GM12865 (cell line): ENCODE results near the gene STARD10.

Experiments used
- DNase-seq: peaks from one replicate; pipeline ENCODE4 v3.0.0; 2010; ENCODE audit warnings: low read depth
- H3K4me3 ChIP-seq: 2 replicates; pipeline ENCODE4 v1.5.1; 2011; ENCODE audit warnings: mild to moderate bottlenecking, low read depth, low read length, control low read depth
- TF ChIP-seq, protein P1 (sequence below): IDR thresholded peaks from 2 replicates; pipeline ENCODE4 v1.5.1; 2011; ENCODE audit warnings: low read length, control low read depth, low read depth, inconsistent platforms; ENCODE audit not compliant: insufficient read depth; ENCODE audit errors: missing control alignments

The STARD10 gene

DNA sequence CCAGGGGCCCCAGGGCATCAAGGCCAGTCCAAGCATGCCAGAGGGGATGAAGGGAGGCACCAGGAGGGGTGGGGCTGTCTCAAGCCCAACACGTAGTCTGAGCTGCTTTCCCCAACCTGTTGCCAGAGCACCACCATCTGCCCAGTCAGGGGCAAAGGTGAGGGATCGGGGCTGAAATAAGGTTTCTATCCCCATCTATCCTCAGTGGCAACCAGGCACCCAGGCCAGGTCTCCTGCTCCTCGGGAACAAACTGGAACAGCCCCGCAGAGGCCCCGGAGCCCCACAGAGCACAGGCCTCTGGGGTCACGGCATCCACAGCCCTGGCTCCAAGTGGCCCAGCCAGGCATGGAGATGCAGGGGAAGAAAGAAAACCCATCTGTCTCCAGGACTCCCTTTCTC is 19.3 kb downstream of the STARD10 start:
- TF ChIP-seq, protein P1, sequence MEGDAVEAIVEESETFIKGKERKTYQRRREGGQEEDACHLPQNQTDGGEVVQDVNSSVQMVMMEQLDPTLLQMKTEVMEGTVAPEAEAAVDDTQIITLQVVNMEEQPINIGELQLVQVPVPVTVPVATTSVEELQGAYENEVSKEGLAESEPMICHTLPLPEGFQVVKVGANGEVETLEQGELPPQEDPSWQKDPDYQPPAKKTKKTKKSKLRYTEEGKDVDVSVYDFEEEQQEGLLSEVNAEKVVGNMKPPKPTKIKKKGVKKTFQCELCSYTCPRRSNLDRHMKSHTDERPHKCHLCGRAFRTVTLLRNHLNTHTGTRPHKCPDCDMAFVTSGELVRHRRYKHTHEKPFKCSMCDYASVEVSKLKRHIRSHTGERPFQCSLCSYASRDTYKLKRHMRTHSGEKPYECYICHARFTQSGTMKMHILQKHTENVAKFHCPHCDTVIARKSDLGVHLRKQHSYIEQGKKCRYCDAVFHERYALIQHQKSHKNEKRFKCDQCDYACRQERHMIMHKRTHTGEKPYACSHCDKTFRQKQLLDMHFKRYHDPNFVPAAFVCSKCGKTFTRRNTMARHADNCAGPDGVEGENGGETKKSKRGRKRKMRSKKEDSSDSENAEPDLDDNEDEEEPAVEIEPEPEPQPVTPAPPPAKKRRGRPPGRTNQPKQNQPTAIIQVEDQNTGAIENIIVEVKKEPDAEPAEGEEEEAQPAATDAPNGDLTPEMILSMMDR: no peak
- H3K4me3 ChIP-seq: no peak overlapping the region
- DNase-seq: no peak

DNA sequence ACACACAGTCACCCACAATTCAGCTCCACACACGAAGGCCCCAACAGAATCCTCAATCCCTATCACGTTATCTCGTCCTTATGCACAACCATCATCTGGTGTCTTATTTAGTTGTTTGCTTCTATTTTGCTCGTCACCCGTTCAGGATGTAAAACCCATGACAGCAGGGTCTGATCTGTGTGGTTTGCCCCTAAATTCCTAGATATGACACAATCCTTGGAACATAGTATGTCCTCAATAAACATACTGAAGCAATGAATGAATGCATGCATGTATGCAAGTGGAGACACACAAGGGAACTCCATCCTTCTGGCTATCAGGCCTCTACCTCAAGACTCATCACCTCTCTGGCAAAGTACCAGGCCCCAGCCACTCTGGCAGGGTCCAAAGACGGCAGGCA is 20.2 kb downstream of the STARD10 start:
- DNase-seq: no peak
- TF ChIP-seq, protein P1: no peak
- no peak overlapping the region for H3K4me3 ChIP-seq

DNA sequence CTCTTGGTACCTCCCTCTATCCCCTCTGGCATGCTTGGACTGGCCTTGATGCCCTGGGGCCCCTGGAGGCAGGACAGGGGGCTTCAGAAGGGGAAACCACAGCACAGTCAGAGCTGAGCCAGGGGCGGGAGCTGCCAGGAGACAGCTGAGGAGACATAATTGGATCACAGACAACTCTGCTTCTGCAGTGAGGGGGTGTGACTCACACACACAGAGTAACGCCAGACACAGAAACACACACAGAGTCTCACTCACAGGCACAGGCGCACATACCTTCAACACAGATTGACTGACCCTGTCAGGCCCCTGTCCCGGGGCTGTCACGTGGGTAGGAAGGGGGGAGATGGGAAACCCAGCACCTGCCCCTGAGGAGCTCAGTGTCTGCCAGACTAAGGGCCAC is 20.6 kb downstream of the STARD10 start:
- TF ChIP-seq, protein P1: no peak
- DNase-seq: no peak

DNA sequence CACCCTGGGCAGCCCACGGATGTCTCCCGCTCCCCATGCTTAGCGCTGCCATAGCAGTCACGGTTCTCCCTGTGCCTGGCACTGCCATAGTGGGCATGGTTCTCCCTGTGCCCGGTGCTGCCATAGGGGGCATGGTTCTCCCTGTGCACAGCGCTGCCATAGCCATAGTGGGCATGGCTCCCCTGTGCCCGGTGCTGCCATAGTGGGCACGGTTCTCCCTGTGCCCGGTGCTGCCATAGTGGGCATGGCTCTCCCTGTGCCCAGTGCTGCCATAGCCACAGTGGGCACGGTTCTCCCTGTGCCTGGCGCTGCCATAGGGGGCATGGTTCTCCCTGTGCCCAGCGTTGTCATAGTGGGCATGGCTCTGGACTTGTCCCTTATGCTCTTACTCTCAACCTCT is 21.8 kb downstream of the STARD10 start:
- H3K4me3 ChIP-seq: no peak overlapping the region
- DNase-seq: no peak
- TF ChIP-seq, protein P1: no peak

More for the DNA sequence above, 20.6 kb downstream of the STARD10 start:
- no peak overlapping the region for H3K4me3 ChIP-seq

DNA sequence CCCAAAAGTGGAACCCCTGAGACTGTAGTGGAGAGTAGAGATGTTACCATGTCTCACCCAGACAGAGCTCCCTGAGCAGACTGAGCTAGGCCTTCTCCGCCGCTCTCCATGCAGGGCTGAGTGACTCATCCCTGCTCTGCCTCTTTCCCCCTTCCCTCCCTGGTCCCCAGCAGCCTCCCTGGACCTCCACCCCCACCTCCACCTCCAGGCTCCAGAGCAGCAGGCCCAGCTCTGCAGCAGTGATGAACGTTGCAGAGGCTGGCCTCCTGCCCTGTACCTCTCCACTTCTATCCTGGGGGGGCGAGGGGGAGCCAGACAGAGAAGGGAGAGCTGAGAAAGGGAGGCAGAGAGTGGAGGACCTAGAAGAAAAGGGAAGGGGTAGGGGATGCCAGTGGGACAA is 22.3 kb downstream of the STARD10 start:
- DNase-seq: no peak
- no peak overlapping the region for H3K4me3 ChIP-seq
- TF ChIP-seq, protein P1: no peak

DNA sequence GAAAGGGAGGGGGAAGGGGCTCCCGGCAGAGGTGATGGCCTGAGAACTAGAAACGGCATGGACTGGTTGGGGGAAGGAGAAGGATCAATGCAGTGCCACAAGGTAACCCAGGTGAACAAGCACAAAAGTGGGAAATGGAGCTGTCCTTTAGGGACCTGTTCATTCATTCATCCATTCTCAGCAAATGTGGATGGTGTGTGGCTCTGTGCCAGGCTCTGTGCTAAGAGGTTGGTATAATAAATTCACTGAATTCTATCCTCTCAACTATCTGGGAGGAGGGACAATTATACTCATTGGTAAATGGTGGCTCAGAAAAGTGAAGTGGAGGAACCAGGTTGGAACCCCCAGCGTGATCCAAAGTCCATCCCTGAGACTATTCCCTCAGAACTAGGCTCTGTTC is 23.0 kb downstream of the STARD10 start:
- H3K4me3 ChIP-seq: no peak overlapping the region
- TF ChIP-seq, protein P1: no peak
- DNase-seq: no peak

DNA sequence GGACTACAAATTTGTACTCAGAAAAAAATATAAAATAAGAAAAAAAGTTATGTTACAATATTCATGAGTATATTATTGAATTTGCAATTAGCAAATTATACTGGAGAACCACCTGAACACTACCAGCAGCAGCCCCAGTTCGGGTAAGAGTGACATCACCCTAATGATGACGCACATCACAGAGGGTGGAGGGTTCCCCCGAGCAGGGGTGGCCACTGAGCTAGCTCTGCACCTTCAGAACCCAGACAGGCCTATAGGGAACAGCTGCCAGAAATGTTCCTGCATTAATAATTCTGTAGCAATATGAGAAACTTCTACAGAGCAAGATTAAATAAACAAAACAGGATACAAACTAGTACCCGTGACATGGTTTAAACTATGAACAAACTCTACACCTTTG is 24.2 kb downstream of the STARD10 start:
- no peak overlapping the region for H3K4me3 ChIP-seq
- TF ChIP-seq, protein P1: no peak
- no peak for DNase-seq
